NCI-H146 treated with DMSO at 0.1 percent for 48 hours (cell line): ENCODE results near the gene SND1.

Source experiments
- DNase-seq: peaks from one replicate; lab custom pipeline; 2025; ENCODE audit not compliant: unreplicated experiment; lab: John Stamatoyannopoulos, UW

SND1 gene

GRCh38 chr7:127798023-127798422 lies 146.0 kb downstream of the SND1 start:
- no peak for DNase-seq

- DNase-seq = no peak
Measured at GRCh38 chr7:127798769-127799372, 146.9 kb downstream of the SND1 start.

GRCh38 chr7:127799535-127800305 lies 147.7 kb downstream of the SND1 start:
- peak; percentile 43 for DNase-seq

GRCh38 chr7:127802845-127803244 lies 150.9 kb downstream of the SND1 start:
- no peak for DNase-seq

GRCh38 chr7:127803626-127804025 lies 151.6 kb downstream of the SND1 start:
- no peak for DNase-seq

- no peak for DNase-seq
Measured at GRCh38 chr7:127807340-127807739, 155.3 kb downstream of the SND1 start.

- DNase-seq = no peak
Measured at GRCh38 chr7:127807829-127808228, 155.8 kb downstream of the SND1 start.

GRCh38 chr7:127809261-127809702 lies 157.3 kb downstream of the SND1 start:
- DNase-seq = no peak

- no peak for DNase-seq
Measured at GRCh38 chr7:127810113-127810512, 158.1 kb downstream of the SND1 start.

GRCh38 chr7:127810696-127811660 lies 159.0 kb downstream of the SND1 start:
- DNase-seq = peak; percentile 7

GRCh38 chr7:127812540-127812939 lies 160.5 kb downstream of the SND1 start:
- no peak for DNase-seq

GRCh38 chr7:127813991-127814541 lies 162.1 kb downstream of the SND1 start:
- DNase-seq = no peak

- DNase-seq = no peak
Measured at GRCh38 chr7:127815631-127816145, 163.7 kb downstream of the SND1 start.

GRCh38 chr7:127816354-127817190 lies 164.6 kb downstream of the SND1 start:
- DNase-seq = no peak

- no peak for DNase-seq
Measured at GRCh38 chr7:127817466-127817865, 165.5 kb downstream of the SND1 start.

GRCh38 chr7:127818306-127818705 lies 166.3 kb downstream of the SND1 start:
- DNase-seq = no peak

GRCh38 chr7:127819975-127820731 lies 168.2 kb downstream of the SND1 start:
- DNase-seq = no peak

GRCh38 chr7:127820732-127821085 lies 168.7 kb downstream of the SND1 start:
- no peak for DNase-seq

- DNase-seq = no peak
Measured at GRCh38 chr7:127821146-127821545, 169.2 kb downstream of the SND1 start.
